NCI-H2107 treated with DMSO at 0.1 percent for 48 hours (cell line): ENCODE measurements around the gene ADAM17.

ENCODE experiments used
- DNase-seq: peaks from one replicate; lab custom pipeline; 2025; ENCODE audit not compliant: unreplicated experiment; lab: John Stamatoyannopoulos, UW

The ADAM17 gene

GRCh38 chr2:9473308-9473984, 82.2 kb downstream of the ADAM17 start:
- no peak for DNase-seq

DNA sequence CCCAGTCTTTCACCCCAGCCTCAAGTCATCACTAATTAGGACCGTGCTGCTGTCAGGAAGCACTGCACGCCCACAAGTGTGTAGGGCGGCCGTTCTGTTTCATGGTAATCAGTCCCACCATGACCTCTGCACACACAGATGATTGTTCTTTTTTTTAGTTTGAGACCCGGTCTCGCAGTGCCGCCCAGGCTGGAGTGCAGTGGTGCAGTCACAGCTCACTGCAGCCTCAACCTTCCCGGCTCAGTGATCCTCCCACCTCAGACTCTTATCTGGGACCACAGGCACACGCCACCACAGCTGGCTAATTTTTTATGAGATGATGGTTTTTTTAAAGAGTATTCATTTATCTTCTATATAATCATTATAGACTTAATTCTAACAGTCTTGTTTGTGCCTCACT, 83.1 kb downstream of the ADAM17 start:
- no peak for DNase-seq

GRCh38 chr2:9471206-9471605, 84.4 kb downstream of the ADAM17 start:
- DNase-seq, result no peak

DNA sequence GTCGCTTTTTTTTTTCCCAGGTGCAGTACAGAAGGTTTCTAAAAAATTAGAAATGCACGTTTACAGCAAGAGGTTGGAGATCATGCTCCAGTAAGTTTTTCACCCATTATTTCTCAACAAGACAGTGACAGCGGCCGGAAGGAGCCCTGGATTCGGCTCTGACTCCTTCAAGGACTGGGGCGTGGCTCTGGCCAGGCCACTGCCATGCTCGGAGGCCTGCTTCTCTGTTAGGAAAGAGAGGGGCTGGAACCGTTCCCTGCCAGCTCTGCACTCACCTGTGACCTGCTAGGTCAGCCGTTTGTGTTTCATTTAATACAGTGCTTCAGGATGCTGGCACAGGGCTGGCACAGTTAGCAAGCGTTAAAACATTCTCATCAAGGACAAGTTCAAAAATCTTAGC, 87.9 kb downstream of the ADAM17 start:
- no peak for DNase-seq

GRCh38 chr2:9466147-9466683, 89.4 kb downstream of the ADAM17 start:
- no peak for DNase-seq

GRCh38 chr2:9465170-9465569, 90.5 kb downstream of the ADAM17 start:
- DNase-seq, result no peak

- DNase-seq, result no peak
These were observed 92.0 kb downstream of the ADAM17 start for GRCh38 chr2:9463698-9464034.

DNA sequence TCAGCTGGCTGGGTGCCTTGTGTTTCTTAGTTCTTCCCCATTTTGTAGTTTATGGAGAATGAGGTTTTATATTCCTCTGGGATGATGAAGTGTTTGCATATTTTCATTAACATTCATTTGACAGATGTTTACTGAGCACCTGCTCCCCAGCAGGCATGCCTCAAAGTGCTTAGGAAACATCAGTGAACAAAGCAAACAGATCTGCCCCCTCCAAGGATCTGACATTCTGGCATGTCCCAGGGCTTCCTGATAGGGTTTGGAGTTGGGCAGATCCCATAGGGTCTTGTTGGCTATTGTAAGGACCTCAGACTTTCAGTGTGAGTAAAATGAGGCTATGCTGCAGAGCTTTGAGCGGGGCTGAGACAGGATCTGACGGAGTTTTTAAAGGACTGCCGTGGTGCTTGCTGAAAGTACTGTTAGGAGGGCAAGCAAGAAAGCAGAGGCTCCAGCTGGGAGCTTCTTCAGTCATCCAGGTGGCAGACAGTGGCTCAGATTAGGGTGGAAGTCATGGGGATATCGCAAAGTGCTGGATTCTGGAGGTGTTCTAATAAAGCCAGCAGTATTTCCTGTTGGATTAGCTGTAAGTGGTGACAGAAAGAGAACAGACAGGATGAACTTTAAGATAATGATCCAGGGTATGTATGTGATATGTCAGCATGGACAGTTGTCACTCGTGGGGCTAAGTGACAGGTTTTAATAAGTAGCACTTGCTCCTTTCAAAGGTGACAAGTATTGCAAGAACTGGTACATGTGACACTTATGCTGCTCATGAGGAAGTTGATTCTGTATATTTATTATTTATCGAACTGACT, 92.5 kb downstream of the ADAM17 start:
- peak; percentile 48 for DNase-seq

GRCh38 chr2:9462313-9462712, 93.3 kb downstream of the ADAM17 start:
- no peak for DNase-seq

- no peak for DNase-seq
These were observed 94.6 kb downstream of the ADAM17 start for GRCh38 chr2:9461079-9461478.

DNA sequence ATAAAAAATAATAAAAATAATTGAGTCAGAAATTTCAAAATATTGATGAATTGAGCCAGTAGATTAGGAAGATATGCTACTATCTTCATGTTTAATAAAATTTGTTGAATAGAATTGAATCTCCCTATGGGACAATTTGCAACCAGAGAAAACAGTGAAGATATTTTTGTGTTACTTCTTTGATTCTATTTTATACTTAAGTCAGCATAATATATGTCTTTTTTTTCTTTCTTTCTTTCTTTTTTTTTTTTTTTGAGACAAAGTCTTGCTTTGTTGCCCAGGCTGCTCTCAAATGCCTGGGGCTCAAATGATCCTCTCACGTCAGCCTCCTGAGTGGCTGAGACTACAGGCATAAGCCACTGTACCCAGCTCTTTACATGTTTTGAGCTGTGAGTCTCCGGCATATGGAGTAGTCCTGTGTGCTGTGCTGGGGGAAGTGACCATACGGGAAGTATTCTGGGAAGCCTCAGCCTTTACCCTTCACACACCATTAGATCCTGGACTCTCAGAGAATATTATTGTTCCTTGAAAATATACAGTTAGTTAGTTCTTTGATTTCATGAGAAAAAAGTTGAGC, 95.1 kb downstream of the ADAM17 start:
- DNase-seq, result no peak

DNA sequence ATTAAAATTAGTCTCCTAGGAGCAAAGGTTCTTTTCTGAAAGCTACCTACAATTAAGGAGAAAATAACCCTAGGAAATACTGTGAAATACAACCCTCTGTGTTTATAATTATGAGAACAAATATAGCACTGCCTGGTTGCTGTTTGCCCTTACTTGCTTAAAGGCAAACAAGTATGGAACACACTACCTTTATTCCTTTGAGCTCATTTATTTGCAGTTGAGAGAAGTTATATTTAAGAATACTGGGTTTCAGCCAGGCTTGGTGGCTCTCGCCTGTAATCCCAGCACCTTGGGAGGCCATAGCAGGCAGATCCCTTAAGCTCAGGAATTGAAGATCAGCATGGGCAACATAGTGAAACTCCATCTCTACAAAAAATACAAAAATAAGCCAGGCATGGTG, 104.4 kb downstream of the ADAM17 start:
- DNase-seq, result no peak

GRCh38 chr2:9445089-9445488, 110.5 kb downstream of the ADAM17 start:
- no peak for DNase-seq

- DNase-seq, result no peak
These were observed 112.1 kb downstream of the ADAM17 start for GRCh38 chr2:9443526-9443925.

GRCh38 chr2:9441556-9441955, 114.1 kb downstream of the ADAM17 start:
- DNase-seq, result no peak

DNA sequence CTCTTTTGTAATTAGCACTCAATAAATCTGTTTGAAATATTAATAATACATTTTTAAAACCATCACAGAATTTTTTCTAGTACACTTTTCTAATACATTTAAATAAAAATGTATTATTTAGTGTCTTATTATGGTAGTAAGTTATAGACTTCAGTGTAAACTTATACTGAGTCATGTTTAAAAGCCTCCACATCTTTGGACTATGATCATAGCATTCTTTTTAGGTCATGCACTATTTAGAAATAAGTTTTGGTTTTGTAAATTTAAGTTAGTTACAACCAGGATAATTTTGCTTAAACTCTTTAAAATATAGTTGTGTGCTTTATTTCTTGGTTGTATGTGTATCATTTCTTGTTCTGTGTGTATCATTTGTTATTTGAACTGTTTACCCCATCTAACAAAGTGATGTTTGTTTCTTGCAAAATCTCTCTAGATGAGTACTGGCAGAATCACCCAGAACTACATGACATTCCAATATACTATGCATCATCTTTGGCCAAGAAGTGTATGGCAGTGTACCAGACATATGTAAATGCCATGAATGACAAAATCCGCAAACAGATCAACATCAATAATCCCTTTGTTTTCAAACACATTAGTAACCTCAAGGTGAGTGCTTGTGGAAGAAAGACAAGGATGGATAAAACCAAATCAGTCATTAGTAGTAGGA, 115.4 kb downstream of the ADAM17 start:
- DNase-seq, result no peak

DNA sequence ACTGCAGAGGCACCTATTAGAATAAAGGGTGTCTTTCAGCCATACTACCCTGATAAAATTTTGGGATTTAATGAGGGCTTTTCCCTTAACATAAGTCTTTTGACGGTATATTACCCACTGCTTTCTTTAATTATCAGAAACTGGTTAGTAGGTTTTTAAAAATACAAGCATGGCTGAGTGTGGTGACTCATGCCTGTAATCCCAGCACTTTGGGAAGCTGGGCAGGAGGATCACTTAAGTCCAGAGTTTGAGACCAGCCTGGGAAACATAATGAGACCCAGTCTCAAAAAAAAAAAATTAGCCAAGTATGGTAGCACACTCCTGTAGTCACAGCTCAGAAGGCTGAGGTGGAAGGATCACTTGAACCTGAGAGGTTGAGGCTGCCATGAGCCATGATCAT, 116.1 kb downstream of the ADAM17 start:
- no peak for DNase-seq
